VCaP (cell line): Measurements from ENCODE around the gene SEMA5B.

ENCODE experiments used
- H3K27ac ChIP-seq: fragments of 450-650 bp; 2 replicates; pipeline ENCODE4 v1.5.1; 2017
- TF ChIP-seq, protein P1 (sequence below): fragments of 450-650 bp; conservative IDR thresholded peaks from 2 replicates; pipeline ENCODE4 v1.5.1; 2017; ENCODE audit warnings: mild to moderate bottlenecking, moderate library complexity

Gene SEMA5B, protein sequence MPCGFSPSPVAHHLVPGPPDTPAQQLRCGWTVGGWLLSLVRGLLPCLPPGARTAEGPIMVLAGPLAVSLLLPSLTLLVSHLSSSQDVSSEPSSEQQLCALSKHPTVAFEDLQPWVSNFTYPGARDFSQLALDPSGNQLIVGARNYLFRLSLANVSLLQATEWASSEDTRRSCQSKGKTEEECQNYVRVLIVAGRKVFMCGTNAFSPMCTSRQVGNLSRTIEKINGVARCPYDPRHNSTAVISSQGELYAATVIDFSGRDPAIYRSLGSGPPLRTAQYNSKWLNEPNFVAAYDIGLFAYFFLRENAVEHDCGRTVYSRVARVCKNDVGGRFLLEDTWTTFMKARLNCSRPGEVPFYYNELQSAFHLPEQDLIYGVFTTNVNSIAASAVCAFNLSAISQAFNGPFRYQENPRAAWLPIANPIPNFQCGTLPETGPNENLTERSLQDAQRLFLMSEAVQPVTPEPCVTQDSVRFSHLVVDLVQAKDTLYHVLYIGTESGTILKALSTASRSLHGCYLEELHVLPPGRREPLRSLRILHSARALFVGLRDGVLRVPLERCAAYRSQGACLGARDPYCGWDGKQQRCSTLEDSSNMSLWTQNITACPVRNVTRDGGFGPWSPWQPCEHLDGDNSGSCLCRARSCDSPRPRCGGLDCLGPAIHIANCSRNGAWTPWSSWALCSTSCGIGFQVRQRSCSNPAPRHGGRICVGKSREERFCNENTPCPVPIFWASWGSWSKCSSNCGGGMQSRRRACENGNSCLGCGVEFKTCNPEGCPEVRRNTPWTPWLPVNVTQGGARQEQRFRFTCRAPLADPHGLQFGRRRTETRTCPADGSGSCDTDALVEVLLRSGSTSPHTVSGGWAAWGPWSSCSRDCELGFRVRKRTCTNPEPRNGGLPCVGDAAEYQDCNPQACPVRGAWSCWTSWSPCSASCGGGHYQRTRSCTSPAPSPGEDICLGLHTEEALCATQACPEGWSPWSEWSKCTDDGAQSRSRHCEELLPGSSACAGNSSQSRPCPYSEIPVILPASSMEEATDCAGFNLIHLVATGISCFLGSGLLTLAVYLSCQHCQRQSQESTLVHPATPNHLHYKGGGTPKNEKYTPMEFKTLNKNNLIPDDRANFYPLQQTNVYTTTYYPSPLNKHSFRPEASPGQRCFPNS

DNA sequence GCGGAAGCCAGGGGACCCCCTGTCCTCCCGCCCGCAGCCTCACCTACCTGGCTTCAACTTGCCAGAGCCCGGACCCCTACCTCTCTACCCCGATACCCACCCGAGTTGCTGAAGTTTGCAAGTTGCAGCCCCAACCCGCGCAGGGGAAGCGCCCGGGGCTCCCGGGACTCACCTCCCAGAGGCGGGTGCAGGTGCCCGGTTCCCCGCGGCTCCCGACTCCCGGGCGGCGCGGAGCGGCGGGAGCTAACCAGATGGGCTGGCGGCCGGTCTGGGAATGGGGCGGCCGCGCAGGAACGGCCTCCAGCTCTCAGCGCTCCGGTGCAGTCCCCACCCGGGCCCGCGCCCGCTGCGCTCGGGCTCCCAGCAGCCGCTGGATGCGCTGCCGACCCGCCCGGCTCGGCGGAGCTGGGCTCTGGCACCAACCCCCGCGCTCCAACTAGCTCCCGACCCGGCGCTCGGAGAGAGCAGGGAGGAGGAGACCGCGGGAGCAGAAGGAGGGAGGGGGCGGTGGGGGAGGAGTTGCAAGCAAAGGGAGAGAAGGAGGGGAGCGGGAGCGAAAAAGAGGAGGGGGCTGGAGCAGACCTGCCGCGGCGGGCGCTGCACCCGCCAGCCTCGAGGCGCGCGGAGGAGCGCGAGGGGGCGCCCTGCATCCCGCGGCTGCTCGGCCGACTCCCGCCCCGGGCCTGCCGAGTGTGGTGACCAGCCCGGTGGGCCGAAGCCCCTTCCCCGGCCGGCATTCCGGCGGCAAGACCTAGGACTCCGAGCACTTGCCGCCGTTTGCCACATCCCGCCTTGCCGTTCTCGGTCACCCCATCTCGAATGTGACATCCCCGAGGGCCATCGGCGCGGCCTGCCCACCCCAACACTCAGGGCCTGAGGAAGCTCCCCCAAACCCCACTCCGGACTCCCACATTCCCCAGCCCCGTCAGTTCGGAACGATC, at the start of gene SEMA5B:
SEMA5B (minus strand) TSS at position 472 of the 941 bp plus-strand sequence. CDS start 66,500 bp downstream, outside the sequence.
- peak within 1 kb of the TSS; percentile 27; the same call in 1 of the 2 replicates for H3K27ac ChIP-seq
- TF ChIP-seq, protein P1, sequence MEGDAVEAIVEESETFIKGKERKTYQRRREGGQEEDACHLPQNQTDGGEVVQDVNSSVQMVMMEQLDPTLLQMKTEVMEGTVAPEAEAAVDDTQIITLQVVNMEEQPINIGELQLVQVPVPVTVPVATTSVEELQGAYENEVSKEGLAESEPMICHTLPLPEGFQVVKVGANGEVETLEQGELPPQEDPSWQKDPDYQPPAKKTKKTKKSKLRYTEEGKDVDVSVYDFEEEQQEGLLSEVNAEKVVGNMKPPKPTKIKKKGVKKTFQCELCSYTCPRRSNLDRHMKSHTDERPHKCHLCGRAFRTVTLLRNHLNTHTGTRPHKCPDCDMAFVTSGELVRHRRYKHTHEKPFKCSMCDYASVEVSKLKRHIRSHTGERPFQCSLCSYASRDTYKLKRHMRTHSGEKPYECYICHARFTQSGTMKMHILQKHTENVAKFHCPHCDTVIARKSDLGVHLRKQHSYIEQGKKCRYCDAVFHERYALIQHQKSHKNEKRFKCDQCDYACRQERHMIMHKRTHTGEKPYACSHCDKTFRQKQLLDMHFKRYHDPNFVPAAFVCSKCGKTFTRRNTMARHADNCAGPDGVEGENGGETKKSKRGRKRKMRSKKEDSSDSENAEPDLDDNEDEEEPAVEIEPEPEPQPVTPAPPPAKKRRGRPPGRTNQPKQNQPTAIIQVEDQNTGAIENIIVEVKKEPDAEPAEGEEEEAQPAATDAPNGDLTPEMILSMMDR, result peak; percentile 53

DNA sequence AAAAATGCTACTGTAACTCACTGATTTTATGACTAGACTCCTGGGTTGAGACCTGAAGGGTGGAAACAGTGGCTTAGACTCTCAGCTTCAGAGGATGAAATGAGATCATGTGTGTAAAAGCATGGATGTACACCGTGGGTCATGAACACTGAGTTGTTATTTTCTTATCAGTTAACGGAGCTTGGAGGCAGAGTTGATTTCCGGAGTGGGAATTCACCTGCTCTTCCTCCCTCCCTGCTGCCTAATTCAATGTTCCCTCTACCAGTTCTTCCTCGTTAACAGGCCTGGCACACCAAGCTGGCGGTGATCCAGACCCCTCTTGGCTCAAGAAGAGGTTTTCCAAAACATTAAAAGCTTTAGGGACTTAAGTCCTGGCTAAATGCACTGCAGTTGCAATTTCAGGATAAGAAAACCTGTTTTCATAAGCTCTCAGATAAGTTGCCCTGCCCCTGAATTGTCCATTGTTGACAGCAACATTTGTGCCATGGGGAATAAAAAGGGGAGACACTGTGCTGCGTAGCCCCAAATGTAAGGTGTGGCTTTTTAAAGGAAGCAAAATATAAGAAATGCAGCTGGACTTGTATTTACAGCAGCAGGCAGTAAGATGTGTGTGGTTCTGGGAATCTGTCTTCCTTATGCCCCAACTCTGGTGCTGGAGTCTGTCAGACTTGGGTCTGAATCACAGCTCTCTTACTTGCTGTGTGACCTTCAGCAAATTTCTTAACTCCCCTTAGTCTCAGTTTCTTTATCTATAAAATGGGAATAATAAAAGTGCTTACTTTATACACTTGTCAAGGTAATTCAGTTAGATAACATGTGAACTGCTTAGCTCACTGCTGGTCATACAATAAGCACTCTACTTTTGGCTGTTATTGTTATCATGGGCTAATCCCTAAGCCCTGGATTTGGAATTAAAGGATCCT, 49.2 kb upstream of the SEMA5B start:
- peak overlapping the region; percentile 89 for H3K27ac ChIP-seq
- TF ChIP-seq, protein P1, result no peak

DNA sequence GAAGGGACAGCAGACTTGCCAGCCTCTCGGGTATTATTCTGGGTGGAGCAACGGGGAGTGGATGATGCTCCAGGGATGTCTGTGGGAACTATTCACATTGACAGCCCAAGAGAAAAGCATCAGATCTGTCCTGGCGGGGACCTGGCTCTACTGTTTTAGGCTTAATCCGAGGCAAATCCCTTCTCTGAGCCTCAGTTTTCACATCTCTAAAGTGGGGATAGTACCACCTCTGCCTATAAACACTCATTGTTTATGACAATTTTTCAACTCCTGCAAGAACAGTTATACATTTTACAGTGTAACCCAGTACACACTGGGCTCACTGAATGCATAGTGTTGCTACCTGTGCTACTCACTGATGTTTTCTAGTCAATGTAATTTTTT, 48.5 kb upstream of the SEMA5B start:
- H3K27ac ChIP-seq, result peak overlapping the region; percentile 89
- TF ChIP-seq, protein P1, result no peak

DNA sequence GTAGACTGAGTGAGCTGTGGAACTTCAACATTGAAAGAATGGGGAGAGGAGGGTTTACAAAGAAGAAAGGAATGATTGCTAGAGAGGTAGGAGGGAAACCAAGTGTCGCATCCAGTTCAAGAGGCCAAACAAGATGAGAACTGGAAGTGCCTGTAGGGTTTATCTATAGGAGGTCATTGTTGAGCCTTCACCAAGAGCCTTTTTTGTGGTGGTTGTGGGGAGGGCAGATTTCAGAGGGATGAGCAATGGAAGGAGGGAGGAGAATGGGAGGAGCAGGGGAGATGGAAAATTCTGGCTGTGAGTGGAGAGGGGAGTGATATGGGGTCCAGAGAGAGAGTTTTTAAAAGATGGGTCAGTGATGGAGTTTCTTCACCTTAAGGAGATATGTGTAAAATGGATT, 47.8 kb upstream of the SEMA5B start:
- H3K27ac ChIP-seq, result peak overlapping the region; percentile 89
- TF ChIP-seq, protein P1, result no peak

DNA sequence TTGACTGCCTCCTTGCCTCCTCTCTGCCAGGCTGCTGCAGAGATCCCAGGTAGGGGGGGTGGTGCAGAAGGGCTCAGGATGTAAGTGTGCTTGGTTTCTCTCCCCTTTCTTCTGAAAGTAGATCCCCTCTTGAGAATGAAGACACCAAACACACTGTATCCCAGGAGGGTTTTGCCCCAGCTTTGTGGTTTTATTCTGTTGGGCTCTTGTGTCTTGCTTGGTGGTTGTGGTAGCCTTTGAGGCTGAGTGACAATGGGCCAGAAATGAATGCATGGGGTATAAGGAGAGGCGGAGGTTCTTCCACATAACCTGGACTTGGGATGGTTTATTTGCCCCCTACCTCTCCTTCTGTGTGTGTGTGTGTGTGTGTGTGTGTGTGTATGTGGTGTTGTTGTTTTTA, 45.0 kb upstream of the SEMA5B start:
- TF ChIP-seq, protein P1, result no peak
- no peak overlapping the region for H3K27ac ChIP-seq

DNA sequence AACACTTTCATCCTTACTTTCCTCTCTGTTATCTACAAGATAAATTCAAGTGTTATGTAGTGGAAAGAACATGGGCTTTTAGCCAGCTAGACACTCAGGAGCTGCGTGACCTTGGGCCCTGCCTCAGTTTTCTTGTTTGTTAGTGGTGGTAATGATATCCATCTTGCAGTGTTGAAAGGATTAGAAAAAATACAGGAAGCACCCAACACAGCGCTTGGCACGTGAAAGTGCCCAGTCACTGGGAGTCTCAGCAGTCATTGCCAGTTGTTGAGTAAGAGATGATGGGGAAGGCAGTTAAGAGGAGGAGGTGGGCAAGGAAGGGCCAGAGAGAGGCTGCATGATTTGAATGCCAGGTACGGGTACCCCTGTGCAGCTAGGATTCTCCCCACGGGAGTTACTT, 44.6 kb upstream of the SEMA5B start:
- H3K27ac ChIP-seq, result no peak overlapping the region
- TF ChIP-seq, protein P1, result no peak
